PC-9 (cell line): ENCODE data around the gene PTPN14. TPM values are rescaled to one million over a fixed set of nuclear protein-coding genes. Genes with fewer than 3 reads are reported as not detected.

Source experiments
- BruUV-seq: library from RNA; stranded (reverse); fragments of 400-500 nt; replicated peaks from 2 replicates; lab custom pipeline; 2021; lab: Mats Ljungman, UMichigan
- CTCF ChIA-PET: fragments of 300-600 bp; sonication (Branson Sonifier 250); formaldehyde crosslinking; loops from one replicate; lab custom pipeline; 2022; ENCODE audit warnings: antibody characterized with exemption; lab: Charles Lee
- POLR2A ChIA-PET: fragments of 300-600 bp; sonication (Branson Sonifier 250); formaldehyde crosslinking; loops from one replicate; lab custom pipeline; 2022; ENCODE audit warnings: antibody characterized with exemption; ENCODE audit not compliant: unreplicated experiment; lab: Charles Lee
- DNase-seq, 2 experiments: peaks; one replicate each; pipeline versions ENCODE4 v3.0.0 to v3.0.0-alpha.2; 2015 to 2022; ENCODE audit warnings: mixed read lengths in 1 of 2
- H2AFZ ChIP-seq: fragments of 200-600 bp; sonication (generic); 2 replicates; pipeline ENCODE4 v1.8.1; 2017; ENCODE audit warnings: antibody characterized with exemption
- H3F3A ChIP-seq: fragments of 200-600 bp; sonication (generic); 2 replicates; pipeline ENCODE4 v1.8.1; 2017; ENCODE audit warnings: antibody characterized with exemption, mild to moderate bottlenecking, low read depth; ENCODE audit not compliant: insufficient read depth
- H3K27ac ChIP-seq: fragments of 200-600 bp; sonication (generic); 2 replicates; pipeline ENCODE4 v1.6.1; 2016; ENCODE audit warnings: mixed run types
- H3K27me3 ChIP-seq: fragments of 200-600 bp; sonication (generic); 2 replicates; pipeline ENCODE4 v1.6.1; 2016; ENCODE audit warnings: low read depth, mixed run types; ENCODE audit not compliant: insufficient read depth
- H3K36me3 ChIP-seq: fragments of 200-600 bp; sonication (generic); 2 replicates; pipeline ENCODE4 v1.6.1; 2016; ENCODE audit warnings: low read depth, mixed run types
- H3K4me1 ChIP-seq: fragments of 200-600 bp; sonication (generic); replicated peaks from 2 replicates; pipeline ENCODE4 v1.6.1; 2016; ENCODE audit warnings: mixed run types; ENCODE audit not compliant: insufficient read depth
- H3K4me2 ChIP-seq: fragments of 200-600 bp; sonication (generic); 2 replicates; pipeline ENCODE4 v1.6.1; 2017; ENCODE audit warnings: mixed run types
- H3K4me3 ChIP-seq: fragments of 200-600 bp; sonication (generic); 2 replicates; pipeline ENCODE4 v1.6.1; 2016; ENCODE audit warnings: mixed run types
- H3K79me2 ChIP-seq: fragments of 200-600 bp; sonication (generic); 2 replicates; pipeline ENCODE4 v1.6.1; 2017; ENCODE audit warnings: low read depth, mixed run types
- H3K9me2 ChIP-seq: fragments of 200-600 bp; sonication (generic); 2 replicates; pipeline ENCODE4 v1.8.1; 2017; ENCODE audit warnings: mild to moderate bottlenecking; ENCODE audit not compliant: insufficient read depth
- H3K9me3 ChIP-seq: fragments of 200-600 bp; sonication (generic); 2 replicates; pipeline ENCODE4 v1.8.1; 2016; ENCODE audit warnings: low read depth; ENCODE audit not compliant: insufficient read depth
- H4K20me1 ChIP-seq: fragments of 200-600 bp; sonication (generic); 2 replicates; pipeline ENCODE4 v1.8.1; 2017; ENCODE audit not compliant: insufficient read depth
- CTCF ChIP-seq: fragments of 200-600 bp; sonication (generic); conservative IDR thresholded peaks from 2 replicates; pipeline ENCODE4 v1.6.1; 2017; ENCODE audit warnings: mixed run types, antibody characterized with exemption, mild to moderate bottlenecking, moderate library complexity
- EZH2 ChIP-seq: fragments of 200-600 bp; sonication (generic); IDR thresholded peaks from 2 replicates; pipeline ENCODE4 v1.8.0; 2017; ENCODE audit warnings: antibody characterized with exemption, low read depth
- intact Hi-C: fragments of 100-400 bp; cut with micrococcal nuclease; formaldehyde crosslinking; loops from one replicate; pipeline ENCODE4 v1.10.0; 2022; ENCODE audit not compliant: unreplicated experiment
- total RNA-seq: library from RNA; stranded (reverse); gene quantifications from 2 replicates; pipeline ENCODE4 v1.2.3, GENCODE V29; 2021

Gene PTPN14
- total RNA-seq, 1 experiment from 2014 or later = 78.9 TPM

- peak overlapping the region; percentile 17; the same call in 1 of the 2 replicates for H3K4me3 ChIP-seq
- peaks cover 67% of the 10 kb centered on the region for H3K4me1 ChIP-seq
- no peaks in the 10 kb centered on the region for H3K27me3 ChIP-seq
- no peaks in the 10 kb centered on the region for H3K36me3 ChIP-seq
- DNase-seq = peak in 1 of 2 experiments; percentile 44
- ChIA-PET CTCF (no interaction called here), POLR2A (interaction anchor here (0.5 to 1.1 kb wide), 4 partner anchors 21 to 138 kb away, joined by 3 to 6 read pairs (median 4); partner anchors contain the start of gene PTPN14)
- H3K4me2 ChIP-seq = peak overlapping the region; percentile 68
- intact Hi-C loops = loop anchor here (1.0 to 2.0 kb wide), 7 partner anchors 8 to 87 kb away; no protein-coding TSS in a partner anchor
- H3K9me3 ChIP-seq = no peaks in the 10 kb centered on the region
- H4K20me1 ChIP-seq = 0 out of 2 replicates have a peak, but pooled peaks cover 8% of the 10 kb centered on the region
- peaks cover 29% of the 10 kb centered on the region for H3F3A ChIP-seq
- no peak overlapping the region for H2AFZ ChIP-seq
- H3K27ac ChIP-seq = peak overlapping the region; percentile 67
- TF ChIP-seq CTCF (no peak), EZH2 (no peak)
- peaks cover 69% of the 10 kb centered on the region for H3K79me2 ChIP-seq
- no TSS peak for BruUV-seq
- H3K9me2 ChIP-seq = no peaks in the 10 kb centered on the region
Observed at GRCh38 chr1:214515544-214516433, 35.6 kb downstream of the PTPN14 start.

- no TSS peak for BruUV-seq
- H3K4me1 ChIP-seq = peaks cover 60% of the 10 kb centered on the region
- CTCF ChIA-PET = no interaction called here
- 0 out of 2 replicates have a peak, but pooled peaks cover 4% of the 10 kb centered on the region for H4K20me1 ChIP-seq
- peak overlapping the region; percentile 68 for H3K4me2 ChIP-seq
- TF ChIP-seq EZH2 = no peak
- no peak for TF ChIP-seq CTCF
- peaks cover 29% of the 10 kb centered on the region for H3F3A ChIP-seq
- peak overlapping the region; percentile 67 for H3K27ac ChIP-seq
- no peak overlapping the region for H3K4me3 ChIP-seq
- intact Hi-C loops = no loop called here
- POLR2A ChIA-PET = no interaction called here
- peaks cover 69% of the 10 kb centered on the region for H3K79me2 ChIP-seq
- no peaks in the 10 kb centered on the region for H3K27me3 ChIP-seq
- no peak overlapping the region for H2AFZ ChIP-seq
- no peak for DNase-seq
- H3K36me3 ChIP-seq = no peaks in the 10 kb centered on the region
- H3K9me2 ChIP-seq = no peaks in the 10 kb centered on the region
- H3K9me3 ChIP-seq = 0 out of 2 replicates have a peak, but pooled peaks cover 3% of the 10 kb centered on the region
Observed at GRCh38 chr1:214514819-214515383, 36.5 kb downstream of the PTPN14 start.

GRCh38 chr1:214514032-214514818 lies 37.2 kb downstream of the PTPN14 start:
- peak overlapping the region; percentile 34 for H3K4me2 ChIP-seq
- peaks cover 55% of the 10 kb centered on the region for H3K4me1 ChIP-seq
- H3K9me2 ChIP-seq = no peaks in the 10 kb centered on the region
- BruUV-seq = no TSS peak
- intact Hi-C loops = no loop called here
- ChIA-PET POLR2A (no interaction called here), CTCF (no interaction called here)
- H4K20me1 ChIP-seq = 0 out of 2 replicates have a peak, but pooled peaks cover 4% of the 10 kb centered on the region
- peaks cover 29% of the 10 kb centered on the region for H3F3A ChIP-seq
- H3K9me3 ChIP-seq = 0 out of 2 replicates have a peak, but pooled peaks cover 7% of the 10 kb centered on the region
- no peak overlapping the region for H3K27ac ChIP-seq
- TF ChIP-seq CTCF = no peak
- H3K79me2 ChIP-seq = peaks cover 66% of the 10 kb centered on the region
- DNase-seq = no peak
- H3K4me3 ChIP-seq = no peak overlapping the region
- H3K27me3 ChIP-seq = no peaks in the 10 kb centered on the region
- no peaks in the 10 kb centered on the region for H3K36me3 ChIP-seq
- H2AFZ ChIP-seq = no peak overlapping the region
